GM18519 (cell line): ENCODE measurements around the gene VAMP1.

Source experiments
- ATAC-seq: cut with Tn5 transposase; IDR thresholded peaks from one replicate; pipeline ENCODE4 v1.9.1; 2021; ENCODE audit warnings: mild to moderate bottlenecking, moderate library complexity; ENCODE audit not compliant: unreplicated experiment, low FRiP score

VAMP1 gene

DNA sequence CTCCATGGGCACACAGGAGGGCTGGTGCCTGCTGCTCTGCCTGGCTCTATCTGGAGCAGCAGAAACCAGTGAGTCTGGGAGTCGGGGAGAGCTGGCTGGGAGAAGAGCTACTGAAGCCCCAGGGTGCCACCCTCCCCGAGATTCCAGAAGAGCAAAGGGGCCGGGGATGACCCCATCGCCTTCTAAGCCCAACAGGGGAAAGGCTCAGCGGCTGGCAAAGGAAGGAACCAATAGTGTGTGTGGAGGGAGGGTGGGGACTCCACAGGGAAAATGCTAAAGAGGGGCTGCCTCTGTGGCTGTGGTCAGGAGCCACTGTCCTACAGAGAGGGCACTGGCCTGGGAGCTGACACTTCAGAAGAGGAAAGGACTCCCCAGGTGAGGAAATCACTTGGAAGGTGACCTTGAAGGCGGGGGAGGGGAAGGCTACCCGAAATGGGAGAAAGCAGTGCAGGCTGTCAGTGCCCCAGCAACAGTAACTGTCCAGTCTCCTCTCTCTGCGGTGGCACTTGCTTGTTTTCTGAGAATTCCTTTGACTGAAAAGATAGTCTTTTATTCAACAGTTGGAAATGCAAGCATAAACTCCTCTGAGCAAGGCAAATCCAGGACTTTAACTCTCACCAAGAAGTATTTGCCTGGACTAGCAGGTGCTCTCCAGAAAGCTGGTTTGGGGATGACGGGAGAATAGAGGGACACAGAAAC is 18.1 kb downstream of the VAMP1 start:
- ATAC-seq = no peak

GRCh38 chr12:6451348-6452244 is 18.9 kb downstream of the VAMP1 start, which contains the start of gene TAPBPL:
TSS of gene TAPBPL (plus strand) at chr12:6452042. CDS start at chr12:6452249, 207 bp downstream.
- ATAC-seq = peak; percentile 59

GRCh38 chr12:6450869-6451347 is 19.6 kb downstream of the VAMP1 start:
- no peak for ATAC-seq

DNA sequence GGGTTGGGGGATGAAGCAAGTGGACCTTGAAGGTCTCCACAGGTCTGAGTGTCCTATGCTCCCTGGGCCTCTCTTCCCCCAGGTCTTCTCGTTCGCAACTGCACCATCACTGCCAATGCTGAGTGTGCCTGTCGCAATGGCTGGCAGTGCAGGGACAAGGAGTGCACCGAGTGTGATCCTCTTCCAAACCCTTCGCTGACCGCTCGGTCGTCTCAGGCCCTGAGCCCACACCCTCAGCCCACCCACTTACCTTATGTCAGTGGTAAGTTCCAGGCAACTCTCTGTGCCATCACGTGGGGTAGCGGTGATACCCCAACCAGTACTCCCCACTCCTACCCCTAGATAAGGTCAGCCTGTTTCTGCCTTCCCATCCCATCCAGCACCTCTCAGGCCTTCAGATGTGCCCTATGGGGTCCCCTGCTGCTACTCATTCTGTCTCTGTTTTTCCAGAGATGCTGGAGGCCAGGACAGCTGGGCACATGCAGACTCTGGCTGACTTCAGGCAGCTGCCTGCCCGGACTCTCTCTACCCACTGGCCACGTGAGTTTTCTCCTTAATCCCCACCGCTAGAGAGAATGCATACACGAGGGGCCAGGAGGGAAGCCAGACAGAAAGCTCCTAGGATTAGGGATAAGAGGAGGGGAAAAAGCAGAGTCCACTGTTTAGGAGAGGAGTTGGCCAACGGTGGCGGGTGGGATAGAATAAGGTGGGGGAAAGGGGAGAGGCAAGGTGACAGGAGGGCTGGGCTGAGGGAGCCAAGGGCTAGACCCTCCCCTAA is 20.2 kb downstream of the VAMP1 start:
- ATAC-seq = no peak

DNA sequence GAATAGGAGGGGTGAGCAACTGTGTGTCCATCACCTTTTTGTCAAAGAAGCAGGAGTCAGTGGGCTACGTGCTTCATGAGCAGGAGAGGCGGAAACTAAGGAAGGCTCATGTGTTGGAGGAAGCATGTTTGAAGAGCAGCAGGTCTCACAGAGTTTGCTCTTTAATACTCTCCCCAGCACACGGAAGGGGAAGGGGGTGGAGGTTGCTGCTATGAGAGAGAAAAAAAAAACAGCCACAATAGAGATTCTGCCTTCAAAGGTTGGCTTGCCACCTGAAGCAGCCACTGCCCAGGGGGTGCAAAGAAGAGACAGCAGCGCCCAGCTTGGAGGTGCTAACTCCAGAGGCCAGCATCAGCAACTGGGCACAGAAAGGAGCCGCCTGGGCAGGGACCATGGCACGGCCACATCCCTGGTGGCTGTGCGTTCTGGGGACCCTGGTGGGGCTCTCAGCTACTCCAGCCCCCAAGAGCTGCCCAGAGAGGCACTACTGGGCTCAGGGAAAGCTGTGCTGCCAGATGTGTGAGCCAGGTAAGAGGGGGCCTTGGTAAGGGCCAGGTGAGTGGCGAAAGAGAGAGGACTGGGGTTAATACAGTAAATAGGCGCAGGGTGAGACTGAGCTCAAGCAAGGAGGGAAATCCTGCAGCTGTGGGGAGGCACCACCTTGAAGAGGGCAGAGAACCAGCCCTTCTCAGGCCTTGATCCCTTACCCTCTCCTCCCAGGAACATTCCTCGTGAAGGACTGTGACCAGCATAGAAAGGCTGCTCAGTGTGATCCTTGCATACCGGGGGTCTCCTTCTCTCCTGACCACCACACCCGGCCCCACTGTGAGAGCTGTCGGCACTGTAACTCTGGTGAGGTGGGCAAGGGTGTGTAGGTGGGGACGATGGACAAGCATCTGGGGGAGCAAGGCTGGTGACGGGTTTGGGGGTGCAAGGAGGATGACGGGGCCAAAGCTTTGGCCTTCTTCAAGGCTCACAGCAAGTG is 25.5 kb downstream of the VAMP1 start, which contains the start of gene CD27:
Gene CD27, plus strand, starts transcription at position 252 of the 985 bp plus-strand sequence. Its CDS starts 141 bp downstream, at position 393.
- no peak for ATAC-seq

- ATAC-seq = no peak
These were observed 26.4 kb downstream of the VAMP1 start for GRCh38 chr12:6444031-6444430.

- ATAC-seq = no peak
These were observed 27.0 kb downstream of the VAMP1 start for GRCh38 chr12:6443361-6443983.

DNA sequence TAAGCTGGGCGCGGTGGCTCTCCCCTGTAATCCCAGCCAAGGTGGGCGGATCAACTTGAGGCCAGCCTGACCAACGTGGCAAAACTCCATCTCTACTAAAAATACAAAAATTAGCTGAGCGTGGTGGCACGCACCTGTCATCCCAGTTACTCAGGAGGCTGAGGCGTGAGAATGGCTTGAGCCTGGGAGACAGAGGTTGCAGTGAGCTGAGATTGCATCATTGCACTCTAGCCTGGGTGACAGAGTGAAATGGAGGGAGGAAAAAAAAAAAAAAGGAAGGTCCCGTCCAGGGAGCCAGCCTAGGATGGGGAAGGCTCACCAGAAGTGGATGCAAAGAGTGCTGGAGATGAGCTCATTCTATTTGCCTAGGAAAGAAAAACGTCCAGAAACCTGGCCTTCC is 27.6 kb downstream of the VAMP1 start:
- ATAC-seq = no peak

GRCh38 chr12:6440391-6440790 is 30.1 kb downstream of the VAMP1 start:
- no peak for ATAC-seq

GRCh38 chr12:6438345-6438744 is 32.1 kb downstream of the VAMP1 start:
- no peak for ATAC-seq

DNA sequence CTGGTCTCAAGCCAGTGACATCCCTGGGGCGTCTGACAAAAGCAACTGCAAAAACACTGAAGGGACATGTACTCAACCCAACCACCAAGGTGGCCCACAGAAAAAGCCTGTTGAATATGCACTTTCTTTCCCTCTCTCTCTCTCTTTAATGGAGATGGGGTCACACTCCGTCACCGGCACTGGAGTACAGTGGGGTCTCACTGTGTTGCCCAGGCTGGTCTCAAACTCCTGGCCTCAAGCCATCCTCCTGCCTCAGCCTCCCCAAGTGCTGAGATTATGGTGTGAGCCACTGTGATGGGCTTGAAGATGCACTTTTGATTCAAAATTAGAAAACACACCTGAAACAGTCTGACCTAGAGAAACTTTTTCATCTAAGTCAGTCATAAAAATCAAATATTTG is 32.9 kb downstream of the VAMP1 start:
- no peak for ATAC-seq

- ATAC-seq = no peak
These were observed 34.3 kb downstream of the VAMP1 start for GRCh38 chr12:6435961-6436715.

- no peak for ATAC-seq
These were observed 36.0 kb downstream of the VAMP1 start for GRCh38 chr12:6434205-6435140.

DNA sequence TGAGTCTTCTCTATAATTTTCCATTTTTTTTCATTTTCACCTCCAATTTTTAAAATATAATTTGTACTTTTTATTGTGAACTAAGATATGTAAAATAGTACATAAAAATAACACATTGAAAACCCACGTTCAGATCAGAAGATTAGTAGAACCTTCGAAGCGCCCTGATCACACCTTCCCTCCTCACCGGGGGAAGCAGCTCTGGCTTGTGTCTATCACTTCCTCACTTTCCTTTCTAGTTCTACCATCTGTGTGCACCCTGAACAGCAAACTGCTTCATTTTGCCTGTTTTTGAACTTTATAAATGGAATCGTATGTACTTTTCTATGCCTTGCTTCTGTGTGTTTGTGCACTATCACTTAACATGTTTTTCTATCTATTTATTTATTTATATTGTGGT is 37.5 kb downstream of the VAMP1 start:
- no peak for ATAC-seq

GRCh38 chr12:6430124-6430989 is 40.1 kb downstream of the VAMP1 start:
- no peak for ATAC-seq

DNA sequence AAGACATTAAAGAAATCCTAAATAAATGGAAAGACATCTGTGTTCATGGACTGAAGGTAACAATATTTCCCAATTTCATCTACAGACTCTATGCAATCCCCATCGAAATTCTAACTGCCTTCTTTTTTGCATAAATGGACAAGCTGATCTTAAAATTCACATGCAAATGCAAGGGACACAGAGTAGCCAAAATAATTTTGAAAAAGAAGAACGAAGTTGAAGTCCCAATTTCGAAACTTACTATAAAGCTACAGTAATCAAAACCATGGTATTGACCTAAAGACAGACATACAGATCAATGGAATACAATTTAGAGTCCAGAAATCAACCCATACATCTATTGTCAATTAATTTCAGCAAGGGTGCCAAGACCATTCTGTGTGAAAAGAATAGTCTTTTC is 42.2 kb downstream of the VAMP1 start:
- ATAC-seq = no peak
